Mesodermal cell (in vitro differentiated cells): ENCODE measurements around the gene INIP.
"Not testable (repeated sequence)": the region's sequence is repeated elsewhere in the genome, so short reads cannot be mapped to it uniquely, and the experiment has no call there.

Experiments used
- H3K27ac ChIP-seq: 2 replicates; pipeline ENCODE4 v1.7.0; 2013; ENCODE audit warnings: mild to moderate bottlenecking, low read depth, low read length, moderate library complexity; ENCODE audit not compliant: severe bottlenecking
- H3K36me3 ChIP-seq: 2 replicates; pipeline ENCODE4 v1.7.1; 2013; ENCODE audit warnings: mild to moderate bottlenecking, low read length, moderate library complexity; ENCODE audit not compliant: control insufficient read depth, insufficient read depth
- H3K4me1 ChIP-seq: one replicate; pipeline ENCODE4 v1.7.1; 2013; ENCODE audit warnings: mild to moderate bottlenecking, low read length; ENCODE audit not compliant: insufficient read depth, control insufficient read depth, poor library complexity, severe bottlenecking
- H3K4me3 ChIP-seq: 2 replicates; pipeline ENCODE4 v1.7.0; 2013; ENCODE audit warnings: low read length, control low read depth, mild to moderate bottlenecking; ENCODE audit not compliant: insufficient read depth, poor library complexity, severe bottlenecking; ENCODE audit errors: extremely low read depth
- H3K9me3 ChIP-seq: 2 replicates; pipeline ENCODE4 v1.7.1; 2013; ENCODE audit warnings: mild to moderate bottlenecking, low read length, moderate library complexity; ENCODE audit not compliant: control insufficient read depth
- WGBS, 2 experiments: methylation state at CpG; one replicate each; pipeline ENCODE4 v1.1.5; 2013; ENCODE audit warnings: missing lambda C conversion rate in 2 of 2; ENCODE audit not compliant: insufficient coverage in 2 of 2; 5-methylcytosine and 5-hydroxymethylcytosine counted together

Gene INIP

GRCh38 chr9:112734892-112735291 lies 17.0 kb upstream of the INIP start:
- H3K9me3 ChIP-seq: no peaks in the 10 kb centered on the region
- no peak overlapping the region for H3K4me3 ChIP-seq
- no peaks in the 10 kb centered on the region for H3K36me3 ChIP-seq
- H3K27ac ChIP-seq: no peak overlapping the region
- WGBS, 2 experiments: 80 to 81% methylated on average over 2 of the region's 2 CpGs
- H3K4me1 ChIP-seq: no peaks in the 10 kb centered on the region

GRCh38 chr9:112731971-112732370 lies 14.1 kb upstream of the INIP start:
- no peak overlapping the region for H3K27ac ChIP-seq
- no peak overlapping the region for H3K4me3 ChIP-seq
- H3K36me3 ChIP-seq: no peaks in the 10 kb centered on the region
- 80 to 85% methylated on average over 3 to 5 of the region's 7 CpGs for WGBS, 2 experiments
- H3K9me3 ChIP-seq: no peaks in the 10 kb centered on the region
- no peaks in the 10 kb centered on the region for H3K4me1 ChIP-seq

DNA sequence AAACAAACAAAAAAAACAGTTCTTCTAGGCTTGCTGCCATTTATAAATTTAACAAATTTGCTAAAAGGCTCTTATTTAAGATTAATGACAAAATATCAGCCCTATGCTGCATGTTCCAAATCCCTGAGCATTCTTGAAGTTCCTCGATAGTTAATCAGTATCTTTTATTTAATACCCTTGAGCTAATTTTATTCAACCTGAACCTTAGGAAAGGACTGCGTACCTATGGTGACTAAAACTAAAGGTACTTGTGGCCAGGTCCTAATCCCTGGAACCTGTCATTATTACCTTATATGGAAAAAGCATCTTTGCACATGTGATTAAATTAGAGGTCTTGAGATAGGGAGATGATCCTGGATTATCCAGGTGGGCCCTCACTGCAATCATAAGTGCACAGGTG lies 10.5 kb upstream of the INIP start:
- WGBS, 2 experiments: 100% methylated on average over 1 of the region's 2 CpGs; no CpG with 5 or more reads in 1 of the 2 experiments
- no peak overlapping the region for H3K4me3 ChIP-seq
- no peak overlapping the region for H3K27ac ChIP-seq
- no peaks in the 10 kb centered on the region for H3K4me1 ChIP-seq
- H3K9me3 ChIP-seq: no peaks in the 10 kb centered on the region
- no peaks in the 10 kb centered on the region for H3K36me3 ChIP-seq

DNA sequence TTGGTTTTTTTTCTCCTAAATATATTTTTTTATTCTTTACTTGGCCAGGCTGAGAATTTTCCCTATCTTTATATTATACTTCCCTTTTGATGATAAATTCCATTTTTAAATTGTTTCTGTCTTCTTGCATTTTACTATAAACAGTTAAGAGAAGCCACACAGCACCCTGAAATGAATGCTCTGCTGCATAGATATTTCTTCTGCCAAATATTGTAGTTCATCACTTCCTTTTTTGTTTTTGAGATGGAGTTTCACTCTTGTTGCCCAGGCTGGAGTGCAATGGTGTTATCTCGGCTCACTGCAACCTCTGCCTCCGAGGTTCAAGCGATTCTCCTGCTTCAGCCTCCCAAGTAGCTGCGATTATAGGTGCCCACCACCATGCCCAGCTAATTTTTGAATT lies 8.5 kb upstream of the INIP start:
- Histone ChIP-seq H3K4me1 (no peaks in the 10 kb centered on the region), H3K27ac (no peak overlapping the region), H3K9me3 (no peaks in the 10 kb centered on the region), H3K36me3 (no peaks in the 10 kb centered on the region), H3K4me3 (no peak overlapping the region)
- WGBS, 2 experiments: 78 to 88% methylated on average over 3 to 4 of the region's 4 CpGs

DNA sequence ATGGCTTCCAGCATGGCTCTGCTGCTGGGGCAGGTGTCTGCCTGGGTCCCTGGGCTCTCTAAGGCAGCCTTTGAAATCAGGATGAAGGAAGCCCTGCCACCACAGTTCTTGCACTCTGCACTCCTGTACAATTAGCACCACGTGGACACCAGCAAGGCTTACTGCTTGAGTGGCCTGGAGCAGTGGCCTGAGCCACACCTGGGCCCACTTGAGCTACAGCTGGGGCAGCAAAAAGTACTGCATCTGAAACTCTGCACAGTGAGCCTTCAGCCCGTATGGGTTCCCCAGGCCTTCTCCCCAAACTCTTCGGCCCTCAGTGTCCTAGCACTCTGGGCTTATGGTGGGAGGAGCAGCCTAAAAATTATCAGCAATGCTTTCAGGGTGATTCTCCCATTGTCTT lies 8.0 kb upstream of the INIP start:
- H3K4me1 ChIP-seq: no peaks in the 10 kb centered on the region
- H3K27ac ChIP-seq: no peak overlapping the region
- H3K36me3 ChIP-seq: no peaks in the 10 kb centered on the region
- no peak overlapping the region for H3K4me3 ChIP-seq
- H3K9me3 ChIP-seq: no peaks in the 10 kb centered on the region
- 83 to 86% methylated on average over 3 of the region's 3 CpGs for WGBS, 2 experiments

GRCh38 chr9:112722749-112723148 lies 4.8 kb upstream of the INIP start:
- H3K27ac ChIP-seq, H3K9me3 ChIP-seq, H3K4me1 ChIP-seq, H3K4me3 ChIP-seq, H3K36me3 ChIP-seq: not testable (repeated sequence)
- 100% methylated on average over 1 of the region's 3 CpGs for WGBS, 2 experiments

- Histone ChIP-seq H3K27ac (no peak overlapping the region), H3K4me1 (no peaks in the 10 kb centered on the region), H3K9me3 (no peaks in the 10 kb centered on the region), H3K36me3 (no peaks in the 10 kb centered on the region), H3K4me3 (no peak overlapping the region)
- 100% methylated on average over 1 of the region's 4 CpGs for WGBS, 2 experiments
Measured at GRCh38 chr9:112720113-112720780, 2.3 kb upstream of the INIP start.

DNA sequence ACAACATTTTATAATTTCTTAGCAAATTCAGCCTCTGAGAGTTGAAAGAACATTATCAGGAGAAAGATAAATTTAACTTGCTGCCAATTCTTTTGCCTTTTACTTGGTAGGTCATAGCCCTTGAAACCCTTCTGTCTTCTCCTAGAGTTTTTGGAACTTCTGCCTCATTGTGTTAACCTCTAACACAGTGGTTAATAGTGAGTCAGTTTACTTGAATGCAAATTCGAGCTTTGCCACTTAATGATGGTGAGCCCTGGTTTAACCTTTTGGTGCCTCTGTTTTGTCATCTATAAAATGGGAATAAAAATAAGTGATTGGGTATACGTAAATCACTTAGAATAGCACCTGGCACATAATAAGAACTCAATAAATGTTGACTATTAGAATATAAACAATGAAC lies 1.8 kb upstream of the INIP start:
- Histone ChIP-seq H3K4me1 (no peaks in the 10 kb centered on the region), H3K27ac (no peak overlapping the region), H3K36me3 (no peaks in the 10 kb centered on the region), H3K4me3 (no peak overlapping the region), H3K9me3 (no peaks in the 10 kb centered on the region)
- WGBS, 2 experiments: 67% methylated on average over 1 of the region's 2 CpGs; no CpG with 5 or more reads in 1 of the 2 experiments

DNA sequence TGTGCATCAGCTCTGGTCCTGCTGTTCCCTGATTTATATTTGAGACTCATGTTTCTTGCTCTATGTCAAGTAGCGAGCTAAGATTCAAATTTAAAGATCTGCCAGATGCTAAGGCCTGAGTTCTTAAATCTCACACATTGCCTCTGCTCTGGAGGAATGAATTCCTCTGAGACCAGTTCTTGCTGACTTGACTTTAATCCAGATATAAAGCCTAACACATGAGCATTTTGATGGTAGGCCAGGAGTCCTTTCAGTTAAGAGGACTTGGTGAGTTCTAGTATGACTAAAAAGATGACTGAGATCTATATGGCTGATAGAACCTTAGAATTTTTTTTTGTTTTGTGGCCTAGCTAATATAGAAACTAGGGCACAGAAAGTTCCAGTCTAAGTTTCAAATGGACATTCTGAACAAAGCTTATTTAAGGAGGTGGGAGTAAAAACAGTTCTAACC lies 1.3 kb upstream of the INIP start:
- H3K27ac ChIP-seq: no peak overlapping the region
- peaks cover 1% of the 10 kb centered on the region for H3K36me3 ChIP-seq
- 67 to 100% methylated on average over 1 of the region's 1 CpG for WGBS, 2 experiments
- no peaks in the 10 kb centered on the region for H3K9me3 ChIP-seq
- H3K4me1 ChIP-seq: no peaks in the 10 kb centered on the region
- no peak overlapping the region for H3K4me3 ChIP-seq

- Histone ChIP-seq H3K36me3 (peaks cover 18% of the 10 kb centered on the region), H3K4me3 (no peak overlapping the region), H3K9me3 (no peaks in the 10 kb centered on the region), H3K27ac (no peak overlapping the region), H3K4me1 (no peaks in the 10 kb centered on the region)
- no CpG with 5 or more reads among the region's 3 CpGs for WGBS, 2 experiments
Measured at GRCh38 chr9:112712678-112713077, 5.2 kb downstream of the INIP start.

DNA sequence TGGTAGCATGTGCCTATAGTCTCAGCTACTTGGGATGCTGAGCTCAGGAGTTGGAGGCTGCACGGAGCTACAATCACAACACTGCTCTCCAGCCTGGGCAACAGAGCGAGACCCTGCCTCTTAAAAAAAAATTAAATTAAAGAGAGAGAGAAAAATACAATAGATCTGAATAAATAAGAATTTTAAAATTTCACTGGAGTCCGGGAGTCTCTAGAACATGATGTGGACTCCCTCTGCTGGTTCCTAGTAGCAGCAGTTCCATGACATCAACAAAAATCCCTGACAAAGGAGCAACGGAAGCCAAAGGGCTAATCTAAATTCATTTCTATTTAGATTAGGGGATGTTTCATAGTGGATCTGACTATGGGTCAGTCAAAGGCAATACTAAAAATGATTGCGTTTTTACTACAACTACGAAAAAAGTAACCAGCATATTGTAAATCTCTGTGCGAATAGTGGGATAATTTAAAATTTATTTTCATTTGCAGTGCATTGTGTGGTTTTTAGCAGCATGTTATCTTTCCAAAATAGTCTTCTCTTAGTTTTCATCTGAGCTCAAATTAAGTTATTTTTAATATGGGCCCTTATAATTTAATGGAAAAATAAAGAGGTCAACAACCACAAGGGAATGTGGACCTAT lies 6.7 kb downstream of the INIP start:
- WGBS, 2 experiments: 100% methylated on average over 2 of the region's 7 CpGs; no CpG with 5 or more reads in 1 of the 2 experiments
- peaks cover 18% of the 10 kb centered on the region for H3K36me3 ChIP-seq
- no peak overlapping the region for H3K4me3 ChIP-seq
- no peaks in the 10 kb centered on the region for H3K9me3 ChIP-seq
- H3K4me1 ChIP-seq: no peaks in the 10 kb centered on the region
- H3K27ac ChIP-seq: no peak overlapping the region
